Measurements from ENCODE around the gene FCGR1A. TPM values are rescaled to one million over a fixed set of nuclear protein-coding genes. Genes with fewer than 3 reads are reported as not detected.
"Not testable (repeated sequence)": the region's sequence is repeated elsewhere in the genome, so short reads cannot be mapped to it uniquely, and the experiment has no call there.

The FCGR1A gene
- total RNA-seq, 1 experiment from 2014 or later, result not detected

GRCh38 chr1:149841149-149841548, 58.7 kb downstream of the FCGR1A start:
- not testable (repeated sequence) for H3K4me3 ChIP-seq (ENCODE audit: low read length); DNase-seq; H3K9ac ChIP-seq (ENCODE audit: low read length); H3K9me2 ChIP-seq (replicated peaks; ENCODE audit: insufficient read depth, low read length); H2AFZ ChIP-seq (ENCODE audit: low read length); H3K36me3 ChIP-seq (ENCODE audit: insufficient read depth, low read length); H4K20me1 ChIP-seq (ENCODE audit: insufficient read depth, low read depth, low read length); H3K9me3 ChIP-seq (ENCODE audit: low read length); H3K79me2 ChIP-seq (ENCODE audit: low read length); H3K27ac ChIP-seq (ENCODE audit: low read length); H3K4me2 ChIP-seq (ENCODE audit: low read depth, low read length, poor library complexity, severe bottlenecking); H3K27me3 ChIP-seq (ENCODE audit: low read length)
- peaks cover 13% of the 10 kb centered on the region for H3K4me1 ChIP-seq (ENCODE audit: low read length)

Other genes with a start within 250 kb of the FCGR1A start
- not detected in 2 replicates for gene PPIAL4C, start 198.8 kb upstream of the FCGR1A start, total RNA-seq (2014; rRNA removed; shearing (Covaris generic); ENCODE audit: low replicate concordance)
- gene BOLA1, start 116.9 kb downstream of the FCGR1A start, total RNA-seq (2014; rRNA removed; shearing (Covaris generic); ENCODE audit: low replicate concordance), result 0.47 and 1.2 TPM in 2 replicates
- not detected in 2 replicates for gene SV2A, start 135.2 kb downstream of the FCGR1A start, total RNA-seq (2014; rRNA removed; shearing (Covaris generic); ENCODE audit: low replicate concordance)
- gene SF3B4, start 145.1 kb downstream of the FCGR1A start, total RNA-seq (2014; rRNA removed; shearing (Covaris generic); ENCODE audit: low replicate concordance), result 10.9 and 18.8 TPM in 2 replicates
- not detected in 2 replicates for gene MTMR11, start 154.2 kb downstream of the FCGR1A start, total RNA-seq (2014; rRNA removed; shearing (Covaris generic); ENCODE audit: low replicate concordance)
- gene OTUD7B, start 228.0 kb downstream of the FCGR1A start, total RNA-seq (2014; rRNA removed; shearing (Covaris generic); ENCODE audit: low replicate concordance), result 2.4 and 3.6 TPM in 2 replicates

Data from Karpas-422 (cell line).